SW480 (cell line): ENCODE measurements around the gene CD109.
"Not testable (repeated sequence)": the region's sequence is repeated elsewhere in the genome, so short reads cannot be mapped to it uniquely, and the experiment has no call there.

ENCODE experiments used
- DNase-seq: peaks from one replicate; pipeline ENCODE4 v3.0.0-alpha.2; 2016; ENCODE audit warnings: low spot score

Gene CD109

DNA sequence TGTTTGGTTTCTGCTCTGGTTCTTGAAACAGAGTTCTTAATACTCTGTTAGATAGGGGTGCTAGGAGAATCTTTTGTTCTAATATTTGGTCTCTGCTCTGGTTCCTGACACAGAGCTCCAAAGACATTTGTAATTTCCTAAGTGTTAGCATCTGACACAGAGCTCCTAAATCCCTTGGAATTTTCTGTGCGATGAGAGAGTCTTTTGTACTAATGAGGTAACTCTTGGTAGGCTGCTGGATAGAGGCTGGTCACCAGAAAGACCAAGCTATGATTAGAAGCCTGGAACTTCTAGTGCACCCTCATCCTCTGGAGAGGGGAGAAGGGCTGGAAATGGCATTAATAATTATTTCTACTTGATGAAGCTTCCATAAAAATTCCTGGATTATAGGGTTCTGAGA lies 7.7 kb upstream of the CD109 start:
- no peak for DNase-seq

DNA sequence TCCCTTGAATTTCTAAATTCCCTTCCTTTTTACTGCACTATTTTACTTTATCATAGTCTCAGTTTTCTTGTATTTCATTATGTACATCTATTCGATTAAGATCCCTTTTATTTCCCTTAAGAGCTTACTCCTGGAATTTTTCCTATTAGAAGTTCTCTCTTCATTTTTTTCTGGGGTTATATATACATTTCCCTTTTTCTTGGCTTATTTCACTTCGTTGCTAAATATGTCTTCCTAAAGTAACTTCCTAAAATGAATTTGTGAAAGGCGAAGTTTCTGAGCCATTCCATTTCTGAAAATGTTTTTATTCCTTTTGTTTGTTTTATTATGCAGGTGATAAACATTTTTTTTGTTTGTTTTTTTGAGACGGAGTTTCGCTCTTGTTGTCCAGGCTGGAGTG lies 5.9 kb upstream of the CD109 start:
- no peak for DNase-seq

DNA sequence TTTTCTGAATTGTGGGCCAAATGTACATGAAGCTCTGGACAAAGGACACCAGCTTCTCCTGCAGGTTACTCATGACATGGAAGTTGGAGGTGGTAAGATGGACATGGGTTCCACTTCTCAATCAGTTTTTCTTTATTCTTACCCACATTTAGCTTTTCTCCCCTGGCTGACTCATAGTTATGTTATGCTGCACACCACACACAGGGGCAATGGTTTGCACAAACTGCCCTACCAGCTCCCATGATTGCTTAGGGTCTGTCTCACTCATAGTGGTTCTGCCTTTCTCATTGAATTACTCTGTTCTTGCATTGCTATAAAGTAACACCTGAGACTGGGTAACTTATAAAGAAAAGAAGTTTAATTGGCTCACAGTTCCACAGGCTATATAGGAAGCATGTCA lies 4.5 kb upstream of the CD109 start:
- DNase-seq = peak; percentile 12

DNA sequence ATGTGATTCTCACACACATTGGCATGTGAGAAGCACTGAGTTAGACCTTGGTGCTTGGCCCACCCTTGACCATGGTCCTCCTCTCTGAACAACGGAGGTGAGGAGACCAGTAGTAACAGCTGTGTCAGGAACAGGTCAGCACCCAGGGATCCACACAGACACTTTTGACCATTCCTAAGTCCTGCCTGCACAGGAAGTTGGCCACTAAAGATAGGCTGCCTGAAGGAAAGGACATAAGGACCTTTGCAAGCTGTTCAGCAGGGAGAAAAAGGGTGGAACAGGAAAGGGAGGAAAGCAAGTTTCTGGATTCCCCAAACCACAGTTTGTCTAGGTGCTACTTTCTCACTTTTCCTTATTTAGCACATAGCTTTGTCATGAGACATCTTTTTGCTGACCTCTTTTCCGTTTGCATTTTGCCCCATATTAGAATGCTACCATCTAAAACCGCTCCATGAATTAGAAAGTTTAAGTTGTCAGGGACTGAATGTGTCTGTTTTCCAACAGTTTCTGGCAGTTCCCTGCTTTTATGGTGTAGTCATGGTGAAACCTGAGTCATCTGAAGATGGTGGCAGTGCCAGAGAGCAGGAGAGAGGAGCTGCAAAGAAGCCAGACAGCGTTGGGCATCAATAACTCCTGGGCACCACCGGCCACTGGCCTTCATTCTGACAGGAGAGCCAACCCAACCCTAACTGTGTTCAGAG lies 1.1 kb upstream of the CD109 start:
- peak; percentile 42 for DNase-seq

DNA sequence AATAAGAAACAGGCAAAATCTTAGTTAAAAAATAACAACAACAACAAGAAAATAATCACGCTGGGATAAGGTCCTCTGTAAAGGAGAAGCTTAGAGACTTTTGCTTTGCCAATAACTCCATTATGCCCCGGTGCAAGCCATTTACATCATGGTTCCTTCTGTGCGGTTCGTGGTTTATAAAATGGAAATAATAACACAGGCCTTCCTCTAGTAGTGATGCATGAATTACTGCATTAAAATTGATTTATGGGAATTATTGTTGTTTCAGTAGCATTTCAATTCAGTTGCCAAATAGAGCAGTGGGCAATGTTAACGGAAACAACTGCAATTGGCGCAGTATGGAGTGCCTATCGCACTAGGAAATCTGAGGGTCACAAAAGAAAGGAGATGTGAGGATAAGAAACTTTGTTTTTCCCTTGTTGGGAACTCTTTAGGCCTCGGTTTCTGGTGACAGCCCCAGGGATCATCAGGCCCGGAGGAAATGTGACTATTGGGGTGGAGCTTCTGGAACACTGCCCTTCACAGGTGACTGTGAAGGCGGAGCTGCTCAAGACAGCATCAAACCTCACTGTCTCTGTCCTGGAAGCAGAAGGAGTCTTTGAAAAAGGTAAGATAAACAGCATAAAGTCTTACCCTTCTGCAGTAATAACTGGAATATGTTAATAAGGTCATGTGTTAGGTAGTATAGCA lies 1.1 kb downstream of the CD109 start:
- DNase-seq = peak; percentile 15

DNA sequence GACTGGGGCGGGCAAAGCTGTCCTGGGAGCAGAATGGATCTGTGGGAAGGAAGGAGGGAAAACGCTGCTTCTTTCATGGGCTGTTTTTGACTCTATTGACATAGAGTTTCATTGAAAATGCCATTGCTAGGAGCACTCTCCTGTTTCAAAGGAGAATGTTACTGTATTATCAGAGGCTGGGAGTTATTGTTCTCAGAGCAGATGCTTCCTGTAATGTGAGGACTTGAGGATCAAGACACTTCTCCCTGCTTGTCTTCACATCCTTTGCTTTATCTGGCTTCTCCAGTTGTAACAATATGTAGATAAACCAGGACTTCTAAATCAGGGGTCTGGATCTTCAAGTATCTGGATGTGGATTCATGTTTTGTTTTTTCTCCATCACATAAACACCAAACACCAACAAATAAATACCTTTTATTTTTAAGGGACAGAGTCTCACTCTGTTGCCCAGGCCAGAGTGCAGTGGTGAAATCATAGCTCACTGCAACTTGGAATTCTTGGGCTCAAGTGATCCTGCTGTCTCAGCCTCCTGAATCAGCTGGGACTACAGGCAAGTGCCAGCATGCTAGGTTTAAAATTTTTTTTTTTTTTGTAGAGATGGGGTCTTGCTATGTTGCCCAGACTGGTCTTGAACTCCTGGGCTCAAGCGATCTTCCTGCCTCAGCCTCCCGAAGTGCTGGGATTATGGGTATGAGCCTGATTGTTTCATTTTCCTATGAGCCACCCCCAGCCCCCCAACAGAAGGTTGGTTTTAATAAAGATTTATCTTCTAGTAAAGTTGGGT lies 3.9 kb downstream of the CD109 start:
- DNase-seq = no peak

DNA sequence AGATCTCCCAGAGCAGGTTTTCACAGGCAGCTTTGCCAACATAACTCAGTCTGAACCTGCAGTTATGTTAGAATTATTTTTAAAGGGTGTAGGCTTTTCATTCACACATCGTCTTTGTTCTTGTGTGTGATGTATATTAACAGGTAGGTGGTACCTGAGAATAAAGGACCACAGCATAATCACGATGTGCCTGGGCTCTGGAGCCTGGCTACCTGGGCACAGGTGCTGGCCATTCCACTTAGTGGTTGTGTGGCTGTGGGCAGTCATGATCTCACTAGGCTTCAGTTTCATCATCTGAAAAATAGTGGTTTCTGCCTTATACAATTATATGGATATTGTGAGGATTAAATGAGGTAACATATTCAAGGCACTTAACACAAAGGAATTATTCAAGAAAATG lies 6.4 kb downstream of the CD109 start:
- DNase-seq = no peak

DNA sequence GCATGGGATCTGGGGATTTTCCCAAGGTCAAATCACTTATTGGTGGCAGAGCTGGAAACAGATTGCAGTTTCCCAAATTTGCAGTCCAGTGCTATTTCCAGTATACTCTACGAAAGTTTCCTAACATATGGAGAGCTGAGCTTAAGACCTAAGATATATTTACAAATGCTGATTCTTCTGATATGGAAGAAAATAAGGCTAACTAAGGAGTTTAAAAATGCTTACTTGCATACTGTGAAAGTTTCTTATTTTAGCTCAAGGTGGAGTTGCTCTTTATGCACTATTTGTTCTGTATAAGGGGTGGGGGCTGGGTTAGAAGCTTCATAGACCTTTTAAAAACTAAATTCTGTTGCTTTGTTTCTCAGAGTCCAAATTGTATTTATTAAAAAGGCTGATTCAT lies 7.5 kb downstream of the CD109 start:
- DNase-seq = no peak

DNA sequence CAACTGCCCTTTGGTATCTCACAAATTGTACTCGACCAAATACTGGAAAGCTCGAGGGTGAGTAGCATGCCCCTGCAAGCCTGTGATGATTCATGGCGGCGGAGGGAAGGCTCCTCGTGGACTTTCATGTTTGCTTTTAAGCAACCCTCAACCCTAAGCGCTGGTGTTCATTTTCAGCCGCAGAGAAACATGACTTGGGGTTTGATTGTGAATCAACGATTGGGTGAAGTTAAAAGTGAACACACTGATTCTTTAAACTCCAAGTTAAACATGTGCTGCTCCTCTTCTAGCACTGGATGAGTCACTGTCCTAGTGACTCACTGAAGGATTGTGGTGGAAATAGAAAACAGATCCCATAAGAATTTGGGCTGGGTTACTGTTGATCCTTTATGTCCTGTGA lies 8.3 kb downstream of the CD109 start:
- peak; percentile 90 for DNase-seq

DNA sequence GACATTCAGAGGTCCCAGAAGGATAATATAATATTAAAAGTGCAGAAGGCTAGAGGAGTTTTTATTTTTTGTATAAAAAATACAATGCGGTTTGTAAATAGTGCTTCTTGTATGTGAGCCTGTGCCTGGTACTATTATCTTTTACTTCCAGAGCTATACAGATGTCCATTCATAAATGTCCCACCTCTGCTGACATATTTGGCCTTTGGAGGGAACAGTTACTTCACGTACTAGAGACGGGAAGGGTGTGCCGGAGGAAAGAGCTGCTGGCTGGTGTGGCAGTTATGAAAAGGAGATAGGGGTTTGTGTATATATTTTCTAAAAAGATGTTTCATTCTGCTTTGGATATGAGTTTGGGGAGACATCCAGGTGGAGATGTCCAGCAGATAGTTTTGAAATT lies 8.8 kb downstream of the CD109 start:
- DNase-seq = no peak

DNA sequence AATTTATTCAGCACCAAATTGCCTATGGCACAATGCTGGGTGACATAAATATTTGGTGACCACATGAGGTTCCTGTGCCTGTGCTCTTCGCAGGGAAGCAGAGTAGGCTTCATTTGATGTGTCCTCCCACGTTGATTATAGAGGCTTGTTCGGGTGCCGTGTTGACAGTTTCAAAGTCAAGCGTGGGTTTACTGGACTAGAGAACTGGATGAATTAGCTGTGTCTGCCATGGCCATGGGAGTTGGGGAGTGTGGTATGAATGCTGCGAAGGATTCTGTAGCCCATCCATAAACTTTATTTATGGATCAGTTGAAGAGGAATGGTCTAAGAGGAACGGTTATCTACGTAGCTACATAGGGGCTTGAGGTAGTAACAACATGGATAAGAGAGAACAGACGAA lies 11.0 kb downstream of the CD109 start:
- DNase-seq = no peak

DNA sequence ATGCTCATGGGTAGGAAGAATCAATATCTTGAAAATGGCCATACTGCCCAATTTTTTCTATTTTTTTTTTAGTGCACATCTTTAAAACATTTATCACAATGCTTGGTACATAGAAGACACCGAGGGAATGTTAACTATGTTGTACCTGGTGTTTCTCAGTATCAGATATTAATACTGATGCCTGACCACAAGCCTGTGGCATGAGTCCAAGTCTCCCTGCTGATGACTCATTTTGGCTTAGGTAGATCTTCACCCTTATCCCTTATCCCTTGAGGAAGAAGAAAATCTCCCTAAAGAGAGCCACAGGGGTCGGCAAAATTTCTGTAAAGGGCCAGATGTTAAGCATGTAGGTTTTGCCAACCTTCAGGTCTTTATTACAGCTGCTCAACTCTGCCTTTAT lies 14.5 kb downstream of the CD109 start:
- DNase-seq = peak; percentile 47

DNA sequence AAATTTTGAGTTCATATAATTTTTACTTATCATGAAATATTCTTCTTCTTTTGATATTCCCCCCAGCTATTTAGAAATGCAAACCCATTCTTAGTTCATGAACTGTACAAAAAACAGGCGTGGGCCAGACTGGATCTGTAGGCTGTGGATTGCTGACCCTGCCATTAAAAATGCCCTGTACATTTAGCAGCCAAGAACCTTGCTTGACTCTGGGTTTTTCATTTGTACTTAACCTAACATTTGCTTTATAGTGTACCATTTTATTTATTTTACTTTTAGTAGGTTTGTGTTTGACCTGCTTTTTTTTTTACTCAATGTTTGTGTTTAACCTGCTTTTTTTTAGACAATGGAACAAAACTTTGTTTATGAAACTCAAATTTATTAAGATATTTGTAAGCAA lies 14.9 kb downstream of the CD109 start:
- DNase-seq = no peak

DNA sequence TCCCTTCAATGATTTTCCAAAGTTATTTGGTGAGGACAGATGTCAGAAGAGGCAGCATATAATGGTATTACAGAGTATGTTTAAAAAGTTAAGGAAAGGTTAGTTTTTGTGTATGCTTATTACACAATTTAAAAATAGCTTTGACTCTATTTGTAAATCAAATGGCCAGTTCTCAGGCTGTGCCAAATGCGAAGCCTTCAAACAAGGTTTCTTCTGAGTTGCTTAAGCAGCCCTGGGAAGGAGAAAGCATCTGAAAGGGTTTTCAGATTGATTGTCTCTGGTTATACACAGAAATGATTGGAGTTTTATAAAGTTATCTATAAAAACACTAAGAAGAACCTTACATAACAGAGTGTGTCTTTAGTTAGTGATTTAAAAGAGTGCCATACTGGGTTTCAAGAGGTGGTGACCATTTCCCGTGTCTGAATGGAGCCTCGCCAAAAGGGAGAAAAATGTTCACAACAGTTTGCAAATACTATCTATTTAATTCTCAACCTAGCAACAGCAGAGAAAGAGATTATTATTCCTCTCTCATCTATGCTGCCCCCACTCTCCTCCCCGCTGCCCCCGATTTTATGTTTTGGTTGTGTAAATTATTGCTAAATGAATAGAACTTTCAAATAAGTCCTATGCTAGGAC lies 16.7 kb downstream of the CD109 start:
- DNase-seq = no peak

DNA sequence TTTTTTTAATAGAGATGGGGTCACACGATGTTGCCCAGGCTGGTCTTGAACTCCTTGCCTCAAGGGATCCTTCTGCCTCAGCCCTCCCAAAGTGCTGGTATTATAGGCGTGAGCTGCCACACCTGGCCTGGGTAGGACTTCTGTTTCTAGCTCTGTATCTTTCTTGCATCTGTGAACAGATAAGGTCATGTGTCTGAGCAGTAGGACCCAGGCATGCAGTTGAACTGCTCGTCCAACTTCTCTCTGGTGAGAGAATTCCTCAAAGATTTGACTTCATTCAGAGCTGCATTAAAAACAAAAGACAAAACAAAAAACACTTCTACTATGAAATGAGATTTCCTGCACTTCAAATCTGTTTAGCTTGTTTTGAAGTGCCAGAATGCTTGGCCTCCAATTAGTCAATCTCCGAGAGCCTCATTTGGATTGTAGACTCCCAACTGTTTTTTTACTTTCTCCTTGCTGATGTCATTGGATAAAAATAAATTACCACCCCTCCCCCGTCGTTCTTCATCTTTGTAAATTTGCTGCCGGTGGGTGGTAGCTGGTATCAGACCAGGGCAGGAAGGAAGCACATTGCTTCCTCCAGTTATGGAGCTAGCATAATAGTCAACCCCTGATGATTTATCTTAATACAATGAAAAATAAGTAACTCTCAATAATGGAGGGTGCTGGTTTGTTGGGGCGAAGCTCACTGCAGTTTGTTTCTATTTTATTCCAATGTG lies 17.6 kb downstream of the CD109 start:
- no peak for DNase-seq

DNA sequence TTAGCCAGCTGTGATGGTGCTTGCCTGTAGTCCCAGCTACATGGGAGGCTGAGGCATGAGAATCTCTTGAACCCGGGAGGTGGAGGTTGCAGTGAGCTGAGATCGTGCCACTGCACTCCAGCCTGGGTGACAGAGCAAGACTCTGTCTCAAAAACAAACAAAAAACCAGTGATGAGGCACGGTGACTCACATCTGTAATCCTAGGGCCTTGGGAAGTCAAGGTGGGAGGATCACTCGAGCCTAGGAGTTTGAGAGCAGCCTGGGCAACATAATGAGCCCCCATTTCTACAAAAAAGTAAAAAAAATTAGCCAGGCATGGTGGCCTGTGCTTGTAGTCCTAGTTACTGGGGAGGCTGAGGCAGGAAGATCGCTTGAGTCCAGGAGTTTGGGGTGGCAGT lies 19.1 kb downstream of the CD109 start:
- DNase-seq = not testable (repeated sequence)

DNA sequence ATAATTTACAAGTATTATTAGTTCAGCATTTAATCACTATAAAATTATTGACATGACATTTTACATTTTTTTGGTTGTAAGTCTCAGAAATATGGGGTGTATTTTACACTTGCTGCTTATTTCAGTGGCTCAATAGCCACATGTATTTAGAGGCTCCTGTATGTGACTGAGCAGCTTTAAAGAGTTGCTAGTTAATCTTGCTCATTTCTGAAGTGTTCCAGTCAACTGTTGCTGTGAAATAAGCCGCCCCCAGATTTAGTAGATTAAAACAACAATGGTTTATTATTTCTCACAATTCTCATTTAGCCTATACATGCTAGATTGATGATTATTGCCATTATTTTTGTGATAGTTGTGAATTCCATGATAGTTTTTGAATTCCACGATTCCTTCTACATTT lies 23.0 kb downstream of the CD109 start:
- no peak for DNase-seq

DNA sequence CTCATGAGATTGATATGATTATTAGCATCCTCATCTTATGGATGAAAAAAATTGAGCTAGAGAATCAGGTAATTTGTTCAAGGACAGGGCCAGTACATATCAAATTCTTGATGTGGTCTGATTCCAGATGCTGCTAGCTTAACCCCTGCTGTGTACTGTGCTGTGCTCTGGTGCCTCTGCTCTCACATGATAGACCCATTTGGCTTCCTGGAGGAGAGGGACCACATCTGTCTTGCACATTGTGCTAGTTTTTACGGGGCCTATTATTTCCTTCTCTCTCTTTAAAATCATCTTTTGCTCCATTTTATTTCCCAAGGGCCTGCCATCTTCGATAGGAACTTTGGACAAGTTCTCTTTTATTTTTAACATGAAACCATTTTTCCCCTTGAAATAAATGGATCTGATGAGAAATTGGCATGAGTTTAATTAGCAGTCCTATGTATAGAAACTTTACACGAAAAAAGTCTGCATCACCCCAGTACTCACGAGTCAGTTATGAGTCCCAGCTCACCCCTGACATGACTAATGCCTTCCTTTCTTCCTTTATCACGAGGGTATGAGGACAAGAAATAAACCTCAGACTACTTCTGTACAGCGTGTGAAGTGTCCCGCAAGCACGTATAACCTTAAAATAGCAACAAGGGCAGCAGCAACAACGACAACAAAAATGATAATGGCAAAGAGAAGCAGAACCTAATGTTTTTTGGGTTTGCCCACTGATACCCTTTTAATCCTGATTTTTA lies 26.5 kb downstream of the CD109 start:
- DNase-seq = no peak

DNA sequence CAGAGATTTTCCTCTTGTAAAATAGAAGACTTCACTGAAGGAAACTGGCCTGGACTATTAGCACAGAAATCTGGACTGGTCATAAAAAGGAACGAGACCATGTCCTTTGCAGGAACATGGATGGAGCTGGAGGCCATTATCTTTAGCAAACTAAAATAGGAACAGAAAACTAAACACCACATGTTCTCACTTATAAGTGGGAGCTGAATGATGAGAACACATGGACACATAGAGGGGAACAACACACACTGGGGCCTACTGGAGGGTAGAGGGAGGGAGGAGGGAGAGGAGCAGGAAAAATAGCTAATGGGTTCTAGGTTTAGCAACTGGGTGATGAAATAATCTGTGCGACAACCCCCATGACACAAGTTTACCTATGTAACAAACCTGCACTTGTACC lies 27.5 kb downstream of the CD109 start:
- not testable (repeated sequence) for DNase-seq

DNA sequence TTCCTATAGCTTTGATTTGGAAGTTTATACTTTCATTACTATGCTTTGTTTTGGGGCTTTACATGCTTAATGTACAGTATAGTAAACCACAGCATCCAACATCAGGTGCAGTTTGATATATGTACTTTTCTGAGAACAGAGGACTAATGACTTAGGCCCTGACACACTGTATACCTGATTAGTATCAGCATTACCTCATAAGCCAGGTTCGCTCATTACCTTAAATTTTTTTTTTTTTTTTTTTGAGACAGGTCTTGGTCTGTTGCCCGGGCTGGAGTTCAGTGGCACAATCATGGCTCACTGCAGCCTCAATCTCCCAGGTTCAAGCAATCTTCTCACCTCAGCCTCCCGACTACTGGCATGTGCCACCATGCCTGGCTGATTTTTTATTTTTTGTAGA lies 28.4 kb downstream of the CD109 start:
- DNase-seq = no peak

DNA sequence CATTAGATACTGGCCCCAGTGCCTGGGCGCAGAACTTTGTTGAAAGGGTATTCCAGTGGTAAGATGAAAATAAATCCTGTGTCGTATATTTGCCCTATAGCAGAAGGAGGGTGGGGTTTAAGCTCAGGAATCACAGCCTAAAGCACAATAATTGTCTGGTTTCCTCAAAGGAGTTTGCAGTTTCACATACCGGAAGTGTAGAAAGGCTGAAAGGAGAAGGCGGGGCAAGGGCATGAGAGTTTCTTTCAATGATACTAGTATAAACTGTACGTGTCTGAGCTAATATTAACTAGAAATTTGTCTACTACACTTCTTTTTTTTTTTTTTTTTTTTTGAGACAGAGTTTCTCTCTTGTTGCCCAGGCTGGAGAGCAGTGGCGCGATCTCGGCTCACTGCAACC lies 29.2 kb downstream of the CD109 start:
- DNase-seq = not testable (repeated sequence)
